Stomach (tissue), 9 donors: ENCODE measurements around the gene LAMC2. TPM values are rescaled to one million over a fixed set of nuclear protein-coding genes. Genes with fewer than 3 reads are reported as not detected.

Source experiments
- DNase-seq, 2 donors: peaks; one replicate each; pipeline versions ENCODE4 v3.0.0 to v3.0.0-alpha.2; 2013 to 2019
- H3K27ac ChIP-seq, 5 donors: fragments of 200-600 bp in 4 of 5; sonication (generic) in 4 of 5; one replicate each; pipeline ENCODE4 v1.5.1; 2013 to 2019; ENCODE audit warnings: mild to moderate bottlenecking in 1 of 5, moderate library complexity in 1 of 5
- H3K27me3 ChIP-seq, 3 donors: fragments of 200-600 bp; sonication (generic); one replicate each; pipeline ENCODE4 v1.5.1; 2017 to 2019; ENCODE audit warnings: mixed run types in 1 of 3
- H3K36me3 ChIP-seq, 4 donors: fragments of 200-600 bp; sonication (generic); 1 replicate in 3 of 4; 2 replicates in 1 of 4; pipeline ENCODE4 v1.5.1; 2016 to 2019
- H3K4me1 ChIP-seq, 4 donors: fragments of 200-600 bp; sonication (generic); one replicate each; pipeline ENCODE4 v1.5.1; 2016 to 2019
- H3K4me3 ChIP-seq, 4 donors: fragments of 200-600 bp; sonication (generic) in 3 of 4; one replicate each; pipeline ENCODE4 v1.5.1; 2016 to 2019; ENCODE audit warnings: mild to moderate bottlenecking in 1 of 4
- H3K9me3 ChIP-seq, 4 donors: fragments of 200-600 bp; sonication (generic); one replicate each; pipeline ENCODE4 v1.5.1; 2016 to 2019
- CTCF ChIP-seq, 7 experiments: fragments of 450-650 bp in 4 of 7; fragments of 200-600 bp in 3 of 7; sonication (generic) in 3 of 7; IDR thresholded peaks; one replicate each; pipeline ENCODE4 v1.5.1; 2016 to 2019; ENCODE audit warnings: antibody characterized with exemption in 7 of 7, control low read depth in 2 of 7, mild to moderate bottlenecking in 1 of 7
- EP300 ChIP-seq: sonication (generic); formaldehyde crosslinking; IDR thresholded peaks from one replicate; pipeline ENCODE4 v1.6.1; 2017; ENCODE audit warnings: antibody characterized with exemption
- POLR2A ChIP-seq, 4 donors: fragments of 450-650 bp; IDR thresholded peaks; one replicate each; pipeline ENCODE4 v1.6.1; 2016; ENCODE audit warnings: antibody characterized with exemption in 4 of 4, control low read depth in 2 of 4, mild to moderate bottlenecking in 1 of 4, moderate library complexity in 1 of 4
- POLR2AphosphoS5 ChIP-seq, 3 donors: sonication (generic); formaldehyde crosslinking; IDR thresholded peaks; one replicate each; pipeline ENCODE4 v1.6.1; 2016; ENCODE audit warnings: antibody characterized with exemption in 3 of 3
- WGBS, 5 donors: extraction: QIAGEN DNeasy Blood & Tissue Kit in 3 of 5; methylation state at CpG; one replicate each; pipeline versions ENCODE4 v1.1.5 to v1.1.7; 2013 to 2018; 5-methylcytosine and 5-hydroxymethylcytosine counted together
- intact Hi-C: fragments of 100-400 bp; cut with DNase I; formaldehyde crosslinking; loops from one replicate; pipeline ENCODE4 v1.15.1; 2023; ENCODE audit warnings: low total_unique reads
- polyA plus RNA-seq, 3 donors: library from polyadenylated mRNA; stranded (reverse); fragments of 200-250 nt; gene quantifications; one replicate each; pipeline ENCODE4 v1.2.3, GENCODE V29; 2013
- total RNA-seq, 5 donors: library from RNA; depleted of rRNA; stranded (reverse); fragments of >200 nt; gene quantifications; one replicate each; pipeline versions ENCODE4 v1.1.0 to v1.2.3, GENCODE V29; 2014 to 2016
- donor health status: healthy with polysubstance abuse.
- donor health status: Bipolar disorder and iron deficiency.
- donor health status: healthy.

Gene LAMC2
- total and polyA plus RNA-seq, 8 donors = 2.0 to 21.3 (median 12.4) TPM

- Histone ChIP-seq H3K27ac (peak overlapping the region in 1 of 5 donors; percentile 59), H3K36me3 (no peaks in the 10 kb centered on the region), H3K4me3 (no peak overlapping the region), H3K27me3 (no peaks in the 10 kb centered on the region), H3K4me1 (peaks cover 0 to 26% (median 0%) of the 10 kb centered on the region in 4 donors), H3K9me3 (no peaks in the 10 kb centered on the region)
- WGBS, 5 donors = 81 to 94% (median 86%) methylated on average over 6 of the region's 6 CpGs
- TF ChIP-seq POLR2A (IDR thresholded peaks at IDR 0.05) = no peak
- no peak for TF ChIP-seq POLR2AphosphoS5 (IDR thresholded peaks at IDR 0.05)
- no peak for TF ChIP-seq CTCF (IDR thresholded peaks at IDR 0.05)
- no peak for TF ChIP-seq EP300
- intact Hi-C loops = no loop called here
- no peak for DNase-seq
Observed at GRCh38 chr1:183290628-183291027, 104.6 kb downstream of the LAMC2 start.

GRCh38 chr1:183291216-183291762 is 105.2 kb downstream of the LAMC2 start:
- 82 to 89% (median 88%) methylated on average over 5 of the region's 5 CpGs for WGBS, 5 donors
- DNase-seq = no peak
- no peak overlapping the region for H3K4me3 ChIP-seq
- no peaks in the 10 kb centered on the region for H3K9me3 ChIP-seq
- no peaks in the 10 kb centered on the region for H3K36me3 ChIP-seq
- intact Hi-C loops = no loop called here
- TF ChIP-seq POLR2AphosphoS5 (IDR thresholded peaks at IDR 0.05) (no peak), EP300 (no peak), POLR2A (IDR thresholded peaks at IDR 0.05) (no peak), CTCF (IDR thresholded peaks at IDR 0.05) (no peak)
- peaks cover 0 to 26% (median 0%) of the 10 kb centered on the region in 4 donors for H3K4me1 ChIP-seq
- no peaks in the 10 kb centered on the region for H3K27me3 ChIP-seq
- peak overlapping the region in 2 of 5 donors; percentile 40 to 59 for H3K27ac ChIP-seq

- WGBS, 5 donors = 65 to 77% (median 71%) methylated on average over 11 of the region's 11 CpGs
- intact Hi-C loops = no loop called here
- H3K4me3 ChIP-seq = no peak overlapping the region
- no peaks in the 10 kb centered on the region for H3K27me3 ChIP-seq
- TF ChIP-seq CTCF (IDR thresholded peaks at IDR 0.05) (no peak), POLR2AphosphoS5 (IDR thresholded peaks at IDR 0.05) (peak in 1 of 3 donors; percentile 17)
- peak in 1 of 2 donors; percentile 74 for DNase-seq
- H3K9me3 ChIP-seq = no peaks in the 10 kb centered on the region
- peak overlapping the region in 2 of 5 donors; percentile 40 to 59 for H3K27ac ChIP-seq
- peaks cover 0 to 23% (median 0%) of the 10 kb centered on the region in 4 donors for H3K4me1 ChIP-seq
- no peaks in the 10 kb centered on the region for H3K36me3 ChIP-seq
Observed at GRCh38 chr1:183291802-183292514, 105.9 kb downstream of the LAMC2 start.

GRCh38 chr1:183293241-183293640 is 107.2 kb downstream of the LAMC2 start:
- Histone ChIP-seq H3K27me3 (no peaks in the 10 kb centered on the region), H3K27ac (no peak overlapping the region), H3K4me3 (no peak overlapping the region), H3K9me3 (no peaks in the 10 kb centered on the region), H3K4me1 (peaks cover 0 to 14% (median 0%) of the 10 kb centered on the region in 4 donors), H3K36me3 (no peaks in the 10 kb centered on the region)
- TF ChIP-seq CTCF (IDR thresholded peaks at IDR 0.05) (no peak), POLR2A (IDR thresholded peaks at IDR 0.05) (no peak), POLR2AphosphoS5 (IDR thresholded peaks at IDR 0.05) (no peak), EP300 (no peak)
- intact Hi-C loops = no loop called here
- WGBS, 5 donors = 81 to 91% (median 85%) methylated on average over 9 of the region's 9 CpGs
- DNase-seq = no peak
